MCF 10A (cell line): ENCODE results near the gene SHC2. TPM values are rescaled to one million over a fixed set of nuclear protein-coding genes. Genes with fewer than 3 reads are reported as not detected.

Source experiments
- BruUV-seq: library from RNA; stranded (reverse); fragments of 400-500 nt; replicated peaks from 2 replicates; lab custom pipeline; 2021; lab: Mats Ljungman, UMichigan
- CTCF ChIA-PET: fragments of 300-600 bp; sonication (Branson Sonifier 250); formaldehyde crosslinking; extraction: SDS; loops from one replicate; lab custom pipeline; 2021; ENCODE audit warnings: antibody characterized with exemption, inconsistent platforms; lab: Yijun Ruan, JAX
- POLR2A ChIA-PET: fragments of 300-600, 350-650 bp; sonication (Branson Sonifier 250); formaldehyde crosslinking; extraction: SDS; loops from one replicate; lab custom pipeline; 2020; ENCODE audit warnings: antibody characterized with exemption, inconsistent platforms; lab: Yijun Ruan, JAX
- DNase-seq: peaks from one replicate; pipeline ENCODE4 v3.0.0-alpha.2; 2018; ENCODE audit not compliant: unreplicated experiment
- H3K27ac Mint-ChIP-seq: one replicate; pipeline ENCODE4 v1.8.0; 2022; ENCODE audit warnings: mild to moderate bottlenecking, low read depth, mixed read lengths; ENCODE audit not compliant: unreplicated experiment
- H3K27me3 Mint-ChIP-seq: one replicate; pipeline ENCODE4 v1.8.0; 2022; ENCODE audit warnings: mixed read lengths; ENCODE audit not compliant: insufficient read depth, unreplicated experiment
- H3K36me3 Mint-ChIP-seq: one replicate; pipeline ENCODE4 v1.8.0; 2022; ENCODE audit warnings: mild to moderate bottlenecking, moderate library complexity, mixed read lengths; ENCODE audit not compliant: insufficient read depth, unreplicated experiment
- H3K4me1 Mint-ChIP-seq: one replicate; pipeline ENCODE4 v1.8.0; 2022; ENCODE audit warnings: mixed read lengths; ENCODE audit not compliant: insufficient read depth, unreplicated experiment
- H3K4me3 Mint-ChIP-seq: one replicate; pipeline ENCODE4 v1.8.0; 2022; ENCODE audit warnings: mild to moderate bottlenecking, moderate library complexity, mixed read lengths; ENCODE audit not compliant: unreplicated experiment
- H3K9me3 Mint-ChIP-seq: one replicate; pipeline ENCODE4 v1.8.0; 2022; ENCODE audit warnings: mixed read lengths; ENCODE audit not compliant: unreplicated experiment
- intact Hi-C: fragments of 100-400 bp; cut with micrococcal nuclease; formaldehyde crosslinking; loops from 2 replicates; pipeline ENCODE4 v1.14.1; 2022
- total RNA-seq: library from RNA; stranded (reverse); gene quantifications from 2 replicates; pipeline ENCODE4 v1.2.3, GENCODE V29; 2022
- TF ChIP-seq, protein P1 (sequence below): fragments of 200-600 bp; IDR thresholded peaks from one replicate; pipeline ENCODE4 v1.8.0; 2022; ENCODE audit warnings: antibody characterized with exemption, mild to moderate bottlenecking; ENCODE audit not compliant: unreplicated experiment

Gene SHC2
- total RNA-seq, 1 experiment from 2014 or later, result 0.77 TPM

GRCh38 chr19:419721-420515, 40.9 kb downstream of the SHC2 start:
- no peaks in the 10 kb centered on the region for H3K9me3 Mint-ChIP-seq
- no TSS peak for BruUV-seq
- H3K4me3 Mint-ChIP-seq, result no peak overlapping the region
- no peaks in the 10 kb centered on the region for H3K36me3 Mint-ChIP-seq
- TF ChIP-seq, protein P1, sequence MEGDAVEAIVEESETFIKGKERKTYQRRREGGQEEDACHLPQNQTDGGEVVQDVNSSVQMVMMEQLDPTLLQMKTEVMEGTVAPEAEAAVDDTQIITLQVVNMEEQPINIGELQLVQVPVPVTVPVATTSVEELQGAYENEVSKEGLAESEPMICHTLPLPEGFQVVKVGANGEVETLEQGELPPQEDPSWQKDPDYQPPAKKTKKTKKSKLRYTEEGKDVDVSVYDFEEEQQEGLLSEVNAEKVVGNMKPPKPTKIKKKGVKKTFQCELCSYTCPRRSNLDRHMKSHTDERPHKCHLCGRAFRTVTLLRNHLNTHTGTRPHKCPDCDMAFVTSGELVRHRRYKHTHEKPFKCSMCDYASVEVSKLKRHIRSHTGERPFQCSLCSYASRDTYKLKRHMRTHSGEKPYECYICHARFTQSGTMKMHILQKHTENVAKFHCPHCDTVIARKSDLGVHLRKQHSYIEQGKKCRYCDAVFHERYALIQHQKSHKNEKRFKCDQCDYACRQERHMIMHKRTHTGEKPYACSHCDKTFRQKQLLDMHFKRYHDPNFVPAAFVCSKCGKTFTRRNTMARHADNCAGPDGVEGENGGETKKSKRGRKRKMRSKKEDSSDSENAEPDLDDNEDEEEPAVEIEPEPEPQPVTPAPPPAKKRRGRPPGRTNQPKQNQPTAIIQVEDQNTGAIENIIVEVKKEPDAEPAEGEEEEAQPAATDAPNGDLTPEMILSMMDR, result no peak
- H3K4me1 Mint-ChIP-seq, result no peaks in the 10 kb centered on the region
- DNase-seq, result no peak
- intact Hi-C loops, result no loop called here
- POLR2A ChIA-PET, result no interaction called here
- H3K27me3 Mint-ChIP-seq, result no peaks in the 10 kb centered on the region
- CTCF ChIA-PET, result no interaction called here
- H3K27ac Mint-ChIP-seq, result no peak overlapping the region

GRCh38 chr19:418761-419671, 41.8 kb downstream of the SHC2 start:
- TF ChIP-seq, protein P1, result no peak
- H3K9me3 Mint-ChIP-seq, result no peaks in the 10 kb centered on the region
- H3K4me1 Mint-ChIP-seq, result no peaks in the 10 kb centered on the region
- no peak overlapping the region for H3K4me3 Mint-ChIP-seq
- no peaks in the 10 kb centered on the region for H3K27me3 Mint-ChIP-seq
- no peak for DNase-seq
- CTCF ChIA-PET, result no interaction called here
- intact Hi-C loops, result no loop called here
- POLR2A ChIA-PET, result interaction anchor here (0.6 kb wide), 1 partner anchor 102 kb away, joined by 4 read pairs; no protein-coding TSS in a partner anchor
- no peaks in the 10 kb centered on the region for H3K36me3 Mint-ChIP-seq
- no peak overlapping the region for H3K27ac Mint-ChIP-seq
- BruUV-seq, result no TSS peak

DNA sequence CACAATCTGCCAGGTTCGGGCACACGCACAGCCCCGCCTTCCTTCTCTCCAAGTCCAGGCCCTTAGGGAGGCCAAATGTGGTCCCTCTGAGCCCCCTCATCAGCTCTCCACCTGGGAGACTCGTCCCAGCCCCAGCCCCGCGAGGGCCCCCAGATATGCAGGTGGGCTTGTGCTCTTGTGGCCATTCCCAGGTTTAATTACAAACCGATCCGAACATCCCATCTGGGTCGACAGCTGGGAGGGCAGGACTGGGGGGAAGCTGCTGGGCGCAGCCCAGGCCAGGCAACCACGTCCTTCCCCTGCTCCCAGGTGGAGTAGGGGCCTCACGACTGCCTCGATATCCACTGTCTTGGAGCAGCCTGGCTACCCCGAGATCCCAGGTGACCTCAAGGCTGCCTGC, 44.4 kb downstream of the SHC2 start:
- no peak for DNase-seq
- Mint-ChIP-seq H3K27me3 (no peaks in the 10 kb centered on the region), H3K36me3 (no peaks in the 10 kb centered on the region), H3K4me3 (no peak overlapping the region), H3K27ac (no peak overlapping the region), H3K4me1 (no peaks in the 10 kb centered on the region), H3K9me3 (no peaks in the 10 kb centered on the region)
- ChIA-PET CTCF (no interaction called here), POLR2A (no interaction called here)
- BruUV-seq, result no TSS peak
- intact Hi-C loops, result no loop called here
- TF ChIP-seq, protein P1, result no peak

GRCh38 chr19:415292-415691, 45.5 kb downstream of the SHC2 start:
- no TSS peak for BruUV-seq
- intact Hi-C loops, result no loop called here
- no peaks in the 10 kb centered on the region for H3K4me1 Mint-ChIP-seq
- H3K36me3 Mint-ChIP-seq, result no peaks in the 10 kb centered on the region
- H3K4me3 Mint-ChIP-seq, result no peak overlapping the region
- ChIA-PET CTCF (no interaction called here), POLR2A (no interaction called here)
- TF ChIP-seq, protein P1, result no peak
- no peaks in the 10 kb centered on the region for H3K27me3 Mint-ChIP-seq
- no peak overlapping the region for H3K27ac Mint-ChIP-seq
- H3K9me3 Mint-ChIP-seq, result no peaks in the 10 kb centered on the region
- no peak for DNase-seq
